GM18870 (cell line): ENCODE results near the gene TMED1.
A peak's percentile ranks its signal among the peaks of the same experiment; 100 is the strongest.
"Not testable (repeated sequence)": the region's sequence is repeated elsewhere in the genome, so short reads cannot be mapped to it uniquely, and the experiment has no call there.

Experiments used
- ATAC-seq: cut with Tn5 transposase; IDR thresholded peaks from one replicate; pipeline ENCODE4 v1.9.1; 2021; ENCODE audit warnings: moderate library complexity; ENCODE audit not compliant: unreplicated experiment

Gene TMED1

GRCh38 chr19:10835754-10836478 is at the start of gene TMED1:
Gene TMED1 (minus strand): TSS chr19:10836212. CDS start chr19:10836191, 21 bp downstream.
- ATAC-seq: peak; percentile 61

- no peak for ATAC-seq
These were observed 49.5 kb upstream of the TMED1 start for GRCh38 chr19:10885201-10886169.

- ATAC-seq: no peak
These were observed 48.3 kb upstream of the TMED1 start for GRCh38 chr19:10884274-10884673.

- no peak for ATAC-seq
These were observed 46.1 kb upstream of the TMED1 start for GRCh38 chr19:10882108-10882457.

- no peak for ATAC-seq
These were observed 45.5 kb upstream of the TMED1 start for GRCh38 chr19:10881403-10882107.

- ATAC-seq: no peak
These were observed 42.2 kb upstream of the TMED1 start for GRCh38 chr19:10878253-10878652.

- not testable (repeated sequence) for ATAC-seq
These were observed 41.6 kb upstream of the TMED1 start for GRCh38 chr19:10877608-10878007.

- ATAC-seq: no peak
These were observed 40.6 kb upstream of the TMED1 start for GRCh38 chr19:10876459-10877240.

- no peak for ATAC-seq
These were observed 38.0 kb upstream of the TMED1 start for GRCh38 chr19:10874024-10874423.

GRCh38 chr19:10872546-10873107 is 36.6 kb upstream of the TMED1 start:
- no peak for ATAC-seq

- ATAC-seq: no peak
These were observed 35.9 kb upstream of the TMED1 start for GRCh38 chr19:10871711-10872545.

GRCh38 chr19:10870955-10871603 is 35.1 kb upstream of the TMED1 start, which contains the start of gene CARM1:
Gene CARM1 (plus strand): TSS chr19:10871553. CDS start chr19:10871703, 150 bp downstream.
- peak; percentile 43 for ATAC-seq

GRCh38 chr19:10870501-10870954 is 34.5 kb upstream of the TMED1 start:
- no peak for ATAC-seq

- ATAC-seq: not testable (repeated sequence)
These were observed 33.9 kb upstream of the TMED1 start for GRCh38 chr19:10869872-10870311.

GRCh38 chr19:10868872-10869547 is 33.0 kb upstream of the TMED1 start:
- no peak for ATAC-seq

- no peak for ATAC-seq
These were observed 30.5 kb upstream of the TMED1 start for GRCh38 chr19:10866495-10866894.

GRCh38 chr19:10864538-10864899 is 28.5 kb upstream of the TMED1 start:
- no peak for ATAC-seq

- ATAC-seq: no peak
These were observed 27.2 kb upstream of the TMED1 start for GRCh38 chr19:10863107-10863717.
